NK-92 (cell line): ENCODE results near the gene LIMS2.

Experiments used
- DNase-seq: peaks from one replicate; lab custom pipeline; 2025; ENCODE audit not compliant: unreplicated experiment; lab: John Stamatoyannopoulos, UW

The LIMS2 gene

DNA sequence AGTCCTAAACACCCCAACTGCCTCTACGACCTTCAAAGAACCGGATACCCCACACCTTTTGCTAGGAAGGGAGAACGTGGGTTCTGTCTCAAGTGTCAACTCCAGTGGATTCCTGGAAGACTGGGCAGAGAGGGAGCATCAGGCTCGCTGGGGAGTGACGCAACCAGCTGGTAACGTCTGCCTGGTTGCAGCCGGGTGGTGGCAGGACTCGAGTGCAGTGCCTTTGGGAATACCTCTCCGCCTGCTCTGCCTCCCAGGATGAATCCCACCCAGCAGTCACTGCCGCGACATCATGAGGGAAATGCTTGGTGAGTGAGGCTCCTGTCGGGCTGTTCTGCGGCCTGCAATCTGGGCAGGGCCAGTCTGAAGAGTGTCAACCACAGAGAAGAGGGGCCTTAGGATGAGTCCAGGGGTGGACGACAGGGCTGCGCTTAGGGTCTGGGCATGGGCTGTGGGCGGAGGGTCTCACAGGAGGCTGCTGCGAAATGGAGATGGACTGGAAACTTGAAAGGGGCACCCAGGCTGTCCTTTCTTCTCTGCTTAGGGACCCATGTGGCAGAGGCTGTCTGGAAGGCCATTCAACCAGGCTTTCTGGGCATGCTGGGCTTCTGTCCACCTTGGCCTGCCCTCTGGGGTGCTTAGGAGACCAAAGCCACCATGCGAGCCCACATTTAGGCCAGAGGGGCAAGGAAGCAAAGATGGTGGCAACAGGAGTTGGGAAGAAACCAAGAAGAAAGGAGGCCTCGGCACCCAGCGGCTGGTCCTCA, 16.5 kb downstream of the LIMS2 start:
- no peak for DNase-seq

DNA sequence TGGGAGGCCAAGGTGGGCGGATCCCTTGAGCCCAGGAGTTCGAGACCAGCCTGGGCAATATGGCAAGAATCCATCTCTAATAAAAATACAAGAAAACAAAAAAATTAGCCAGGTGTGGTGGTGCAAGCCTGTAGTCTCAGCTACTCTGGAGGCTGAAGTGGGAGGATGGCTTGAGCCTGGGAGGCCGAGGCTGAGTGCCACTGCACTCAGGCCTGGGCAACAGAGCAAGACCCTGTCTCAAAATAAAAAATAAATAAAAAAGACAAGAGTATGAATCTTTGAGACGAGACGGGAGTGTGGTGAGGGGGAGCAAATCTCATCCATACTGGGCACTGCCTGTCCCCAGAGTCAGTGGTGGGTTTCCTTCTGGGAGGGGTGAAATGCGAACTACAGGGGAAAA, 17.2 kb downstream of the LIMS2 start:
- no peak for DNase-seq

DNA sequence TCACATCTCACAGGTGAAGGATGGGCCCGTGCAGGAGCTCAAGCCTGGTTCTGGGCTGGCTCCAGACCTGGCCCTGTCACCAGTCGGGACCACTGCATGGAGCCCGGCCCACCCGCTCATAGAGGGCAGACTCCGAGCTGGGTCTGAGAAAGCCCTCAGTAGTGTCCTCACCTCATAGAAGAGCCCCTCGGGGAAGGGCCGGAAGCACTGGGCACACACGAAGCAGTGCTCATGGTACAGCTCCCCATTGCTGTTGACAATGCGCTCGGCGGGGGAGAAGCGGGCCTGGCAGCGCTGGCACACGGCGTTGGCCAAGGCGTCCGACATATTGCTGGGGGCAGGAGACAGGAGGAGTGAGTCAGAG, 18.1 kb downstream of the LIMS2 start:
- no peak for DNase-seq

GRCh38 chr2:127656569-127657231, 18.6 kb downstream of the LIMS2 start:
- no peak for DNase-seq

DNA sequence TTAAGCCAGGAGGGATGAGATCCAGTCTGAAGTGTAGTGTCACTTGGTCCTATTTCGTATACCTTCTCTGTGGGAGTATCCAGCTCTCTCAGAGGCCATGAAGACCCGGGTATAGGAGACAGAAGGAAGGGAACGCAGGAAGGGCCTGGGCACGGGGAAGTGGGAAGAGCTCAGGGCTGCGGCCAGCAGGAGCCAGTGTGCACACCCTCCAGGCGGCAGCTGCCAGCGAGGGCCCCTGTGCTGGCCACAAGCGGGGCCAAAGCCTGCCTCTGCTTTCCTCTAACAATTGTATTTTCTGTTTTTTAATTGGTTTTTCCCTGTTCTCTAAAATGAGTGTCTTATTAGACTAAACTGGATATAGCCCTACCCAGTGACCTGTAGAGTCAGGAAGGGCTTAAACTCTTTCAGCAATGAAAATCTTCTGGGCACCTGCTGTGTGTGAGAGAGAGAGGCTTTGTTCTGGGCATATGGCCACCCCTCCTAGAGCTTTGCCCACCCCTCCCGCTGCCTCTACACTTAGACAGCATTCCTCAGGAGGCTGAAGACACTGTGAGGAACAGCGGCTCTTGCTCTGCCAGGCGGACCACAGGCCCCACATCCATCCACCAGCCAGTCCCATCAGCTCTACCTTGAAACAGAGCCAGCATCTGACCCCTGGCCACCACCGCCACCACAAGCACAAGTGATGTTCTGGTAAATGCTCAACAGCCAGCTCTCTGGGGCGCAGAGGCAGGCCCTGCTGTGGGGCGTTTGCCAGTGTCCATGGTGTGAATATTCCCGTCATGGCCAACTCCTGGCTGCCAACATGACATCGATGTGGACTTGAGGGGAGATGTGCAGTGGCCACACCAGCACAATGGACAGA, 19.9 kb downstream of the LIMS2 start:
- no peak for DNase-seq

GRCh38 chr2:127654838-127655175, 20.5 kb downstream of the LIMS2 start:
- no peak for DNase-seq

GRCh38 chr2:127654084-127654837, 21.1 kb downstream of the LIMS2 start:
- no peak for DNase-seq

DNA sequence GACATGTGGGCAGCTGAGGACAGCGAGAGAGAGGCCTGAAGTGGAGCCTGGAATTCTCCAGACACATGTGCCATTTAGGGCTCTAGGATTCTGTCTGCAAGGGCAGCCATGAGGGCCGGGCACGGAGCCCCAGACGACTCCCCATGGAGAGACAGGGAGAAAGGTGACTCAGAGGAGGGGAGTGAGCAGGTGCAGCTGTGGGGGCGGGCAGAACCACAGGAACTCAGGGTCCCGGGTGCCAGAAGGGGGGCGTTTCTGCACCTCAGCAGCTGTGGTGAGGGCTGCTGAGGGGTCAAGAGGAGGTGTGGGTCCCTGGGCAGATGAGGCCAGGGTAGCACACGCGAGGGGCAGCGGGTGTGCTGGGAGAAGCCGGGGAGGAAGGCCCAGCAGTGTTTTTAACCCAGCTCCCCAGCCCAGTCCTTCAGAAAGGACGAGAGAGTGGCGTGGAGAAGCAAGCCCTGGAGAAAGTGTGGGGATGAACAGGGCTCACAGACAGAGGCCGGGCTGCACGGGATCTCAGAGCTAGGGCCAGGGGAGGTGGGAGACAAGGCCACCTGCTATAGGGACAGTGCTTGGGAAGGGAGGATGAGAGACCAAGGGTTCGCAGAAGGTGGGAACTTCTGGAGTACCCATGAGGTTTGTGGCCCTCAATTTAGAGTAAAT, 21.8 kb downstream of the LIMS2 start:
- no peak for DNase-seq

DNA sequence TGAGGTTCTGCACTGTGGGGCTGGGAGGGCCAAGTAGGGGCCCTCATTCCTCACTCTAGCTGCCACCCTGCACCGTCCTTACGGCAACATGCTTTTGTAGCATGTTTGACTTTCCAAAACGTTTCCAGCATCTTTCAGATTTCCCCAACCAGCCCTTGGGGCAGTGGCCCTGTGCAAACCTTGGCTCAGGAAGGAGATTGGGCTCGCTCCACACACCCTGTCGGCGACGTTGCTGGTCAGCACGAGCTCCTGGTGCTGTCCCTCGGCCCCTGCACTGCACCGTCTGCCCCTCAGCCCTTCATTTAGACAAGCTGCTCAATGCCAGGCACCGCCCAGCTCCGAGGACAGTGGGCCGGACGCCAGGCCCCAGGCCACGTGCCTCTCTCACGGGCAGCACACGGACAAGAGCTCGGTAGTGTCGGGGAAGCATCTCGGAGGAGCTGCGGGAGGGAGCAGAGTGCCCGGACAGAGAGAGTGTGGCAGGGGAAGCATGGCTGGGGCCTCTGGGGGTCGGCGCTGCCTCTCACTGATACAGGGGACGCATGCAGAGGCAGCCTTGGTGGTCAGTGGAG, 22.5 kb downstream of the LIMS2 start:
- DNase-seq, result no peak

GRCh38 chr2:127651971-127652550, 23.3 kb downstream of the LIMS2 start:
- DNase-seq, result no peak

- DNase-seq, result no peak
These were observed 23.9 kb downstream of the LIMS2 start for GRCh38 chr2:127651381-127651809.

DNA sequence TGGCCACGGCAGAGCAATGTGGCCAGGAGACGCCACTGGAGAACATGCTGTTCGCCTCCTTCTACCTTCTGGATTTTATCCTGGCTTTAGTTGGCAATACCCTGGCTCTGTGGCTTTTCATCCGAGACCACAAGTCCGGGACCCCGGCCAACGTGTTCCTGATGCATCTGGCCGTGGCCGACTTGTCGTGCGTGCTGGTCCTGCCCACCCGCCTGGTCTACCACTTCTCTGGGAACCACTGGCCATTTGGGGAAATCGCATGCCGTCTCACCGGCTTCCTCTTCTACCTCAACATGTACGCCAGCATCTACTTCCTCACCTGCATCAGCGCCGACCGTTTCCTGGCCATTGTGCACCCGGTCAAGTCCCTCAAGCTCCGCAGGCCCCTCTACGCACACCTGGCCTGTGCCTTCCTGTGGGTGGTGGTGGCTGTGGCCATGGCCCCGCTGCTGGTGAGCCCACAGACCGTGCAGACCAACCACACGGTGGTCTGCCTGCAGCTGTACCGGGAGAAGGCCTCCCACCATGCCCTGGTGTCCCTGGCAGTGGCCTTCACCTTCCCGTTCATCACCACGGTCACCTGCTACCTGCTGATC, 24.4 kb downstream of the LIMS2 start:
- DNase-seq, result no peak

GRCh38 chr2:127650041-127650784, 25.1 kb downstream of the LIMS2 start:
- no peak for DNase-seq

- peak; percentile 13 for DNase-seq
These were observed 25.7 kb downstream of the LIMS2 start for GRCh38 chr2:127649684-127650040.

DNA sequence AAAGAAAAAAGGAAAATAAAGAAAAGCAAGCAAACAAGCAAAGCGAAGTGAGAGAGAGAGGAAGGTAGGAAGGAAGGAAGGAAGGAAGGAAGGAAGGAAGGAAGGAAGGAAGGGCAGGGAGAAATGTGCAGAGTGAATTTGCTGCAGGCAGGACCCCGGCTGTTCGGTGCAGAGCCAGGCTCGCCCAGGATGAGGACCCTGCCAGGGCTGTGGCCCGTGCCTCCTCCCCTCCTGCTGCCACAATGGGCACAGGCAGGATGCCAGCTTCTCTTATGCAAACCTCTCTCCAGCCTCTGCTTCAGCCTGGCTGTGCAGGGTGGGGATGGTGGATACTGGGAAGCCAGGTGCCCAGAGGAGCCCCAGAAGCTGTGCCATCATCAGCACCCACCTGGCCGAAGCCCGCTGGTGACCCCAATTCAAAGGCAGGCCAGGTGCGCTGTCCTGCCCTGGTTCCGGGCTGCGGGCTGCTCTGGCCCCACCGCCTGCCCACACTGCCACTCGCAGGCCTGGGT, 26.2 kb downstream of the LIMS2 start:
- DNase-seq, result no peak

DNA sequence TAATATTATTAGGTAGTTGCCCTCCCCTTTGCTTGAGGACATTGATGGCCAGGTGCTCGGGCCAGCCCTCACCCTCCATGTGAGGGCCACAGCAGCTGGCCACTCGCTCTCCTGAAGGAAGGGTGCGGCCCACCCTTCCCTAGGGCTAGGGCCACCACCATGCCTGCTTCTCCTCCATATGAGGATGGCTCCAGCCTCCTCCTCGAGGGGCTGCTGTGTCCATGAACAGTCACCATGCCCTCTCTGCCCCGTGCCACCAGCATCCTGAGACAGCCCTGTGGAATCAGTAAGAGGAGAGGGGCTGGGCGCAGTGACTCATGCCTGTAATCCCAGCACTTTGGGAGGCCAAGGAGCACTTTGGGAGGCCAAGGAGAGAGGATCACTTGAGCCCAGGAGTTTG, 27.0 kb downstream of the LIMS2 start:
- DNase-seq, result no peak

- DNase-seq, result no peak
These were observed 27.8 kb downstream of the LIMS2 start for GRCh38 chr2:127647242-127648190.
